ENCODE measurements around the gene SLC5A5. TPM values are rescaled to one million over a fixed set of nuclear protein-coding genes. Genes with fewer than 3 reads are reported as not detected.

Gene SLC5A5
- total and polyA plus RNA-seq, 2 of the 4 experiments (the other 2 are of a cell fraction), result not detected

GRCh38 chr19:17871032-17871877, 490 bp upstream of the SLC5A5 start:
- intact Hi-C loops (cut with micrococcal nuclease) (no loop called here), in situ Hi-C loops (cut with MboI; ENCODE audit: low sequenced_read_pairs) (no loop called here), dilution Hi-C loops (cut with HindIII; ENCODE audit: low sequenced_read_pairs, unreplicated experiment) (no loop called here)
- Histone ChIP-seq H3K4me3 (ENCODE audit: insufficient read depth, low read depth, low read length) (no peak overlapping the region), H3K27ac (ENCODE audit: insufficient read depth, low read length) (no peak overlapping the region), H3K18ac (ENCODE audit: low read depth, low read length) (no peak overlapping the region), H4K91ac (ENCODE audit: insufficient read depth, low read depth, low read length) (no peak overlapping the region), H2AK5ac (ENCODE audit: low read depth, low read length) (no peak overlapping the region), H3K9ac (ENCODE audit: low read depth, low read length) (no peak overlapping the region), H2BK120ac (ENCODE audit: low read depth, low read length) (no peak overlapping the region), H3K23ac (ENCODE audit: low read depth, low read length) (no peak overlapping the region), H4K20me1 (ENCODE audit: insufficient read depth, low read length) (no peaks in the 10 kb centered on the region), H3K36me3 (ENCODE audit: control insufficient read depth, insufficient read depth, low read length) (no peaks in the 10 kb centered on the region), H3K27me3 (ENCODE audit: control insufficient read depth, insufficient read depth, low read length) (peaks cover 53% of the 10 kb centered on the region), H2BK5ac (ENCODE audit: low read depth, low read length, poor library complexity, severe bottlenecking) (no peak overlapping the region), H4K8ac (ENCODE audit: low read depth in 2 of 2, low read length in 2 of 2) (no peak overlapping the region), H2BK20ac (ENCODE audit: low read depth, low read length) (no peak overlapping the region), H3K56ac (ENCODE audit: extremely low read depth, insufficient read depth, low read length) (no peak overlapping the region), H3K4me1 (ENCODE audit: control insufficient read depth, insufficient read depth, low read length) (no peaks in the 10 kb centered on the region), H2BK15ac (ENCODE audit: low read depth, low read length) (no peak overlapping the region), H3K9me1 (ENCODE audit: insufficient read depth, low read length) (peaks cover under 1% of the 10 kb centered on the region; the same call in 1 of the 2 replicates), H3K14ac (replicated peaks; ENCODE audit: low read depth, low read length) (no peak overlapping the region), H2AK9ac (replicated peaks; ENCODE audit: low read depth, low read length, poor library complexity) (no peak overlapping the region), H3K4me2 (ENCODE audit: low read depth, low read length) (no peak overlapping the region), H4K5ac (ENCODE audit: low read depth, low read length) (no peak overlapping the region), H3K79me1 (ENCODE audit: low read depth in 1 of 2, low read length in 2 of 2) (no peaks in the 10 kb centered on the region), H3K9me3 (ENCODE audit: control insufficient read depth, insufficient read depth, low read length) (no peaks in the 10 kb centered on the region), H2AFZ (replicated peaks; ENCODE audit: low read length, poor library complexity) (no peak overlapping the region), H3K4ac (ENCODE audit: low read depth, low read length) (no peak overlapping the region)
- ChIA-PET CTCF (interaction anchor here (3.4 kb wide), 1 partner anchor 61 kb away, joined by 33 read pairs; the partner anchor contains the start of gene CCDC124), POLR2A (ENCODE audit: unreplicated experiment) (no interaction called here)
- DNase-seq, result no peak
- no TSS peak for BruUV-seq (replicated peaks)
- 38% methylated on average over 4 of the region's 10 CpGs; no CpG with 5 or more reads in 1 of the 2 experiments for WGBS, 2 experiments (ENCODE audit: extremely low coverage in 2 of 2, insufficient read length in 1 of 2)
- no peak for TF ChIP-seq MXI1 (IDR thresholded peaks at IDR 0.05; ENCODE audit: borderline replicate concordance, low read depth, low read length)
- no peak for TF ChIP-seq CHD1 (IDR thresholded peaks at IDR 0.05; ENCODE audit: low read depth, low read length)
- ATAC-seq (ENCODE audit: low read depth), result no peak
